Thyroid gland (tissue), 4 donors: ENCODE data around the gene F13B.

Experiments used
- POLR2A ChIP-seq, 2 donors: fragments of 450-650 bp; IDR thresholded peaks; one replicate each; pipeline ENCODE4 v1.6.1; 2017; ENCODE audit warnings: antibody characterized with exemption in 2 of 2, mild to moderate bottlenecking in 2 of 2, moderate library complexity in 1 of 2
- TF ChIP-seq, protein P1 (sequence below), 6 experiments: fragments of 200-600 bp in 3 of 6; fragments of 450-650 bp in 3 of 6; sonication (generic) in 3 of 6; IDR thresholded peaks; one replicate each; pipeline ENCODE4 v1.5.1; 2016 to 2019; ENCODE audit warnings: antibody characterized with exemption in 6 of 6, mild to moderate bottlenecking in 2 of 6, inconsistent platforms in 1 of 6, moderate library complexity in 1 of 6

DNA sequence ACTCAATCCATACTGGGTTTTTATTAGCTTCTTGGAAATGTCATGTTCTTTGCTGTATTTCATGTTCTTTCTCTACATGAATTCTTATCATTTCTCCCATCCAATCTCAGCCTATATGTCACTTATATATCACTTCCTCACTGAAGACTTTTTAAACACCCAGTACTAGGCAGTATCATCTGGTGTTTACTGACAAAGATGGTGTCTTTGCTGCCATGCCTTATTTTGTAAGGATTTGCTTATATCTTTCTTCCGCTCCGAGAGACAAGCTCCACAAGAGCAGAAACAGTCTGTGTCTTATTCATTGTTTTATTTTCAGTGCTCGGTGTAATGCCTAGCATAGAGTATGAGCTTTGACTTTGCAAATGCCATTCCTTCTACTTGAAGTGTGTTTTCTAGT is 30.2 kb downstream of the F13B start:
- TF ChIP-seq, protein P1, sequence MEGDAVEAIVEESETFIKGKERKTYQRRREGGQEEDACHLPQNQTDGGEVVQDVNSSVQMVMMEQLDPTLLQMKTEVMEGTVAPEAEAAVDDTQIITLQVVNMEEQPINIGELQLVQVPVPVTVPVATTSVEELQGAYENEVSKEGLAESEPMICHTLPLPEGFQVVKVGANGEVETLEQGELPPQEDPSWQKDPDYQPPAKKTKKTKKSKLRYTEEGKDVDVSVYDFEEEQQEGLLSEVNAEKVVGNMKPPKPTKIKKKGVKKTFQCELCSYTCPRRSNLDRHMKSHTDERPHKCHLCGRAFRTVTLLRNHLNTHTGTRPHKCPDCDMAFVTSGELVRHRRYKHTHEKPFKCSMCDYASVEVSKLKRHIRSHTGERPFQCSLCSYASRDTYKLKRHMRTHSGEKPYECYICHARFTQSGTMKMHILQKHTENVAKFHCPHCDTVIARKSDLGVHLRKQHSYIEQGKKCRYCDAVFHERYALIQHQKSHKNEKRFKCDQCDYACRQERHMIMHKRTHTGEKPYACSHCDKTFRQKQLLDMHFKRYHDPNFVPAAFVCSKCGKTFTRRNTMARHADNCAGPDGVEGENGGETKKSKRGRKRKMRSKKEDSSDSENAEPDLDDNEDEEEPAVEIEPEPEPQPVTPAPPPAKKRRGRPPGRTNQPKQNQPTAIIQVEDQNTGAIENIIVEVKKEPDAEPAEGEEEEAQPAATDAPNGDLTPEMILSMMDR (IDR thresholded peaks at IDR 0.05), result no peak
- TF ChIP-seq POLR2A (IDR thresholded peaks at IDR 0.05), result no peak
